HepG2 (cell line): ENCODE results near the gene ZNF860.

Source experiments
- CREB3 ChIP-seq: sonication (generic); formaldehyde crosslinking; IDR thresholded peaks from 2 replicates; pipeline ENCODE4 v1.5.0; 2020; ENCODE audit warnings: missing genetic modification reagents
- CTCF ChIP-seq: sonication (generic); formaldehyde crosslinking; IDR thresholded peaks from 2 replicates; pipeline ENCODE4 v1.5.0; 2020; ENCODE audit warnings: mild to moderate bottlenecking, missing genetic modification reagents, moderate library complexity
- FOXO1 ChIP-seq: sonication (generic); formaldehyde crosslinking; IDR thresholded peaks from 2 replicates; pipeline ENCODE4 v1.4.0; 2020; ENCODE audit warnings: missing genetic modification reagents

GRCh38 chr3:31985831-31986230, 4.3 kb downstream of the ZNF860 start:
- TF ChIP-seq CREB3 (CRISPR knock-in tag) (no peak), FOXO1 (no peak), CTCF (no peak)
